HG03064 (cell line): ENCODE results near the gene LAMA5.

Source experiments
- ATAC-seq: cut with Tn5 transposase; IDR thresholded peaks from one replicate; pipeline ENCODE4 v1.9.1; 2021; ENCODE audit warnings: low read depth; ENCODE audit not compliant: unreplicated experiment

LAMA5 gene

GRCh38 chr20:62296724-62297448 lies 70.2 kb downstream of the LAMA5 start:
- ATAC-seq = no peak

GRCh38 chr20:62294516-62294915 lies 72.6 kb downstream of the LAMA5 start:
- no peak for ATAC-seq

- no peak for ATAC-seq
These were observed 73.2 kb downstream of the LAMA5 start for GRCh38 chr20:62293946-62294345.

- no peak for ATAC-seq
These were observed 73.9 kb downstream of the LAMA5 start for GRCh38 chr20:62293111-62293784.

- ATAC-seq = no peak
These were observed 75.0 kb downstream of the LAMA5 start for GRCh38 chr20:62292108-62292507.

GRCh38 chr20:62291251-62292066 lies 75.7 kb downstream of the LAMA5 start:
- ATAC-seq = no peak

GRCh38 chr20:62289898-62290297 lies 77.2 kb downstream of the LAMA5 start:
- ATAC-seq = no peak

GRCh38 chr20:62289131-62289530 lies 78.0 kb downstream of the LAMA5 start:
- no peak for ATAC-seq

GRCh38 chr20:62288535-62289105 lies 78.5 kb downstream of the LAMA5 start:
- ATAC-seq = no peak

- ATAC-seq = no peak
These were observed 79.2 kb downstream of the LAMA5 start for GRCh38 chr20:62287759-62288534.

GRCh38 chr20:62287129-62287528 lies 80.0 kb downstream of the LAMA5 start:
- ATAC-seq = no peak

- no peak for ATAC-seq
These were observed 80.5 kb downstream of the LAMA5 start for GRCh38 chr20:62286493-62287064.

- no peak for ATAC-seq
These were observed 81.4 kb downstream of the LAMA5 start for GRCh38 chr20:62285722-62286121.

GRCh38 chr20:62285151-62285550 lies 82.0 kb downstream of the LAMA5 start:
- ATAC-seq = no peak

GRCh38 chr20:62284448-62284847 lies 82.7 kb downstream of the LAMA5 start:
- no peak for ATAC-seq

- ATAC-seq = no peak
These were observed 84.1 kb downstream of the LAMA5 start for GRCh38 chr20:62282877-62283503.

- ATAC-seq = no peak
These were observed 85.0 kb downstream of the LAMA5 start for GRCh38 chr20:62282103-62282502.

GRCh38 chr20:62281161-62281933 lies 85.8 kb downstream of the LAMA5 start:
- no peak for ATAC-seq

GRCh38 chr20:62280303-62280702 lies 86.8 kb downstream of the LAMA5 start:
- no peak for ATAC-seq
